Measurements from ENCODE around the gene HOXD10.

Gene HOXD10

GRCh38 chr2:176096243-176096985 is 20.2 kb upstream of the HOXD10 start:
- no peak for DNase-seq

GRCh38 chr2:176096986-176097819 is 19.4 kb upstream of the HOXD10 start:
- DNase-seq = no peak

GRCh38 chr2:176097820-176098365 is 18.7 kb upstream of the HOXD10 start:
- no peak for DNase-seq

- DNase-seq = no peak
Measured at GRCh38 chr2:176098366-176099158, 18.0 kb upstream of the HOXD10 start.

- DNase-seq = no peak
Measured at GRCh38 chr2:176099159-176099727, 17.3 kb upstream of the HOXD10 start.

- DNase-seq = no peak
Measured at GRCh38 chr2:176099728-176100546, 16.6 kb upstream of the HOXD10 start, which contains the start of gene HOXD12. Gene HOXD12, plus strand, starts transcription at chr2:176099795. Its CDS starts 7 bp downstream, at chr2:176099802.

GRCh38 chr2:176100547-176101140 is 15.9 kb upstream of the HOXD10 start:
- no peak for DNase-seq

GRCh38 chr2:176101216-176101830 is 15.3 kb upstream of the HOXD10 start:
- no peak for DNase-seq

- no peak for DNase-seq
Measured at GRCh38 chr2:176101842-176102241, 14.7 kb upstream of the HOXD10 start.

GRCh38 chr2:176102309-176102866 is 14.2 kb upstream of the HOXD10 start:
- no peak for DNase-seq

- DNase-seq = no peak
Measured at GRCh38 chr2:176103194-176103593, 13.4 kb upstream of the HOXD10 start.

- DNase-seq = no peak
Measured at GRCh38 chr2:176103742-176104315, 12.7 kb upstream of the HOXD10 start.

GRCh38 chr2:176104316-176105077 is 12.1 kb upstream of the HOXD10 start:
- DNase-seq = no peak

- no peak for DNase-seq
Measured at GRCh38 chr2:176105078-176105729, 11.4 kb upstream of the HOXD10 start.

GRCh38 chr2:176105730-176106580 is 10.6 kb upstream of the HOXD10 start:
- DNase-seq = no peak

- no peak for DNase-seq
Measured at GRCh38 chr2:176106581-176107539, 9.7 kb upstream of the HOXD10 start, which contains the start of gene HOXD11. Gene HOXD11, plus strand, starts transcription at chr2:176107280. Its CDS starts 76 bp downstream, at chr2:176107356.

All from cerebellar nuclear complex (tissue), 1 donor.